ENCODE measurements around the gene GPR157.

GRCh38 chr1:9152535-9152934, 23.6 kb upstream of the GPR157 start:
- TF ChIP-seq CTCF (IDR thresholded peaks at IDR 0.05) (no peak), EZH2 (IDR thresholded peaks at IDR 0.05; ENCODE audit: borderline replicate concordance, insufficient read depth, low read depth, low read length, poor library complexity, severe bottlenecking) (no peak)

Measured in B cell (primary cell).